Sigmoid colon (tissue), 7 donors: ENCODE results near the gene WFIKKN1. TPM values are rescaled to one million over a fixed set of nuclear protein-coding genes. Genes with fewer than 3 reads are reported as not detected.

Experiments used
- DNase-seq: peaks from one replicate; pipeline ENCODE4 v3.0.0-alpha.2; 2019
- H3K27ac ChIP-seq, 4 donors: fragments of 200-600 bp; sonication (generic); one replicate each; pipeline ENCODE4 v1.5.1; 2016 to 2019; ENCODE audit warnings: mild to moderate bottlenecking in 1 of 4
- H3K27me3 ChIP-seq, 3 donors: fragments of 200-600 bp; sonication (generic); one replicate each; pipeline ENCODE4 v1.5.1; 2019; ENCODE audit warnings: mild to moderate bottlenecking in 1 of 3
- H3K36me3 ChIP-seq, 4 donors: fragments of 200-600 bp; sonication (generic); one replicate each; pipeline ENCODE4 v1.5.1; 2016 to 2019
- H3K4me1 ChIP-seq, 4 donors: fragments of 200-600 bp; sonication (generic); one replicate each; pipeline ENCODE4 v1.5.1; 2017 to 2019
- H3K4me3 ChIP-seq, 4 donors: fragments of 200-600 bp; sonication (generic); one replicate each; pipeline ENCODE4 v1.5.1; 2017 to 2019; ENCODE audit warnings: mild to moderate bottlenecking in 2 of 4, moderate library complexity in 1 of 4
- H3K9me3 ChIP-seq, 4 donors: fragments of 200-600 bp in 3 of 4; sonication (generic) in 3 of 4; one replicate each; pipeline versions ENCODE4 v1.5.1 to v1.6.1; 2013 to 2019
- CTCF ChIP-seq, 4 experiments: fragments of 450-650 bp in 3 of 4; fragments of 200-600 bp in 1 of 4; IDR thresholded peaks; one replicate each; pipeline ENCODE4 v1.5.1; 2016 to 2019; ENCODE audit warnings: antibody characterized with exemption in 4 of 4, mild to moderate bottlenecking in 3 of 4, moderate library complexity in 2 of 4
- EP300 ChIP-seq, 4 donors: sonication (generic); formaldehyde crosslinking; IDR thresholded peaks; one replicate each; pipeline ENCODE4 v1.6.1; 2017; ENCODE audit warnings: antibody characterized with exemption in 4 of 4
- POLR2A ChIP-seq, 2 donors: fragments of 450-650 bp; IDR thresholded peaks; one replicate each; pipeline ENCODE4 v1.6.1; 2016; ENCODE audit warnings: antibody characterized with exemption in 2 of 2, mild to moderate bottlenecking in 2 of 2, moderate library complexity in 2 of 2
- POLR2AphosphoS5 ChIP-seq, 4 donors: sonication (generic); formaldehyde crosslinking; IDR thresholded peaks; one replicate each; pipeline ENCODE4 v1.6.1; 2017; ENCODE audit warnings: antibody characterized with exemption in 4 of 4
- WGBS, 2 donors: extraction: QIAGEN DNeasy Blood & Tissue Kit; methylation state at CpG; one replicate each; pipeline ENCODE4 v1.1.7; 2013; 5-methylcytosine and 5-hydroxymethylcytosine counted together
- intact Hi-C: fragments of 100-400 bp; cut with DNase I; formaldehyde crosslinking; loops from one replicate; pipeline ENCODE4 v1.15.1; 2023
- polyA plus RNA-seq, 3 donors: library from polyadenylated mRNA; stranded (reverse); fragments of 200-250 nt; gene quantifications; one replicate each; pipeline ENCODE4 v1.2.3, GENCODE V29; 2013
- total RNA-seq, 4 donors: library from RNA; depleted of rRNA; stranded (reverse); fragments of >200 nt; gene quantifications; one replicate each; pipeline ENCODE4 v1.1.0, GENCODE V29; 2016
- donor health status: healthy with polysubstance abuse.
- donor health status: Bipolar disorder and iron deficiency.
- donor health status: healthy.

The WFIKKN1 gene
- total and polyA plus RNA-seq, 7 donors = 0.27 to 1.4 (median 0.49) TPM

- H3K9me3 ChIP-seq = no peaks in the 10 kb centered on the region
- 13 to 54% methylated on average over 10 of the region's 10 CpGs for WGBS, 2 donors
- DNase-seq = peak; percentile 65
- intact Hi-C loops = no loop called here
- peak overlapping the region in 3 of 4 donors; percentile 85 to 95 (median 85) for H3K27ac ChIP-seq
- H3K36me3 ChIP-seq = peaks cover 0 to 4% (median 0%) of the 10 kb centered on the region in 4 donors
- peaks cover 0 to 45% (median 42%) of the 10 kb centered on the region in 4 donors for H3K4me1 ChIP-seq
- H3K4me3 ChIP-seq = peak overlapping the region; percentile 58 to 97 (median 74)
- no peaks in the 10 kb centered on the region for H3K27me3 ChIP-seq
- no peak for TF ChIP-seq POLR2A (IDR thresholded peaks at IDR 0.05)
- TF ChIP-seq POLR2AphosphoS5 (IDR thresholded peaks at IDR 0.05) = no peak
- TF ChIP-seq CTCF (IDR thresholded peaks at IDR 0.05) = no peak
- no peak for TF ChIP-seq EP300 (IDR thresholded peaks at IDR 0.05)
These were observed 40.0 kb upstream of the WFIKKN1 start for GRCh38 chr16:590815-591200.

DNA sequence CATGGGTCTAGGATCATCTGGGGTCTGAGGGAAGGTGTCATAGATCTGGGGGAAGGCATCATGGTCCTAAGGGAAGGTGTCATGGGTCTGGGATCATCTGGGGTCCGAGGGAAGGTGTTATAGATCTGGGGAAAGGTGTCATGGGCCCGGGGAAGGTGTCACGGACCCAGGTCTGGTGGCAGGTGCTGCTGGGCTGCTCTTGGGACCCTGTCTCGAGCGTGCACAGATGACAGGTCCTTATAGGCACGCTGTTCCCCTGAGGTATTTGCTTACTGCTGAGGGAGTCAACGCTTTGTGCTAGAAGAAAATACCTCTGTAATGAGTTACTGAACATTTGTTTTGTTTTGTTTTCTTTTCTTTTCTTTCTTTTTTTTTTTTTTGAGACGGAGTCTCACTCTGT is 39.6 kb upstream of the WFIKKN1 start:
- intact Hi-C loops = no loop called here
- TF ChIP-seq POLR2AphosphoS5 (IDR thresholded peaks at IDR 0.05) (no peak), EP300 (IDR thresholded peaks at IDR 0.05) (no peak), POLR2A (IDR thresholded peaks at IDR 0.05) (no peak), CTCF (IDR thresholded peaks at IDR 0.05) (no peak)
- Histone ChIP-seq H3K9me3 (no peaks in the 10 kb centered on the region), H3K4me3 (peak overlapping the region in 2 of 4 donors; percentile 62 to 87), H3K27ac (no peak overlapping the region), H3K4me1 (peaks cover 0 to 45% (median 42%) of the 10 kb centered on the region in 4 donors), H3K27me3 (no peaks in the 10 kb centered on the region), H3K36me3 (peaks cover 0 to 4% (median 0%) of the 10 kb centered on the region in 4 donors)
- DNase-seq = no peak
- WGBS, 2 donors = 31 to 85% methylated on average over 8 of the region's 8 CpGs

DNA sequence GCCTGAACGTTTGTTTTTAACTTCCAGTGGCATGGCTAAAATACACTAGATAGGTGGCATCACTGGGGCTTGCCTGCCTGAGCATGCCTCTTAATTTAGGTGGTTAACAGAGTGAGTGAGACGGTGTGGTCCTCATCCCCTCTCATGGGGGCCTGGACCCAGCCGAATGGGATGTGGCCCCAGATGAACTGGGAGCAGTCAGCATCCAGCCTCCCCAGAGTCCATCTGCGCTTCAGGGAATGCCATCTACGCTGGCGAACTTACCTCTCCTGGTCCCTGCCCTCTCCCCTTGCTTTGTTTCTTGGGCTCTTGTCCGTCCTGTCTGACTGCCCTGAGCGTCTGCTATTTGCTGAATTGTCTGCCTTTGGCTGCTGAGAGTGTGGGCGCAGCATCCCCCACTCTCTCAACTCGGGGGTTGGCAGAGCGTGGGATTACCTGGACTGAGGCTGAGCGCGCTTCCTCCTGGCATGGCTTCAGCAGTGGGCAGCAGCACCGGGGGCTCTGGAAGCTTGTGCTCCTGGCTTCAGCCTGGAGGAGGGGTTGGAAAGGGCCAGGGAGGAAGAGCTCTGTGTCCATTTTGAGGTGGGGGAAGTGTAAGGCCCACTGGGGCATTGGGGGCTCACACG is 38.8 kb upstream of the WFIKKN1 start:
- intact Hi-C loops = no loop called here
- Histone ChIP-seq H3K27ac (no peak overlapping the region), H3K4me1 (peaks cover 0 to 42% (median 41%) of the 10 kb centered on the region in 4 donors), H3K9me3 (no peaks in the 10 kb centered on the region), H3K36me3 (peaks cover 0 to 4% (median 0%) of the 10 kb centered on the region in 4 donors), H3K27me3 (no peaks in the 10 kb centered on the region), H3K4me3 (no peak overlapping the region)
- WGBS, 2 donors = 62 to 85% methylated on average over 15 of the region's 15 CpGs
- no peak for DNase-seq
- TF ChIP-seq CTCF (IDR thresholded peaks at IDR 0.05) (no peak), POLR2A (IDR thresholded peaks at IDR 0.05) (no peak), POLR2AphosphoS5 (IDR thresholded peaks at IDR 0.05) (no peak), EP300 (IDR thresholded peaks at IDR 0.05) (no peak)

- H3K27ac ChIP-seq = peak overlapping the region in 2 of 4 donors; percentile 14 to 53
- intact Hi-C loops = no loop called here
- H3K4me3 ChIP-seq = no peak overlapping the region
- H3K36me3 ChIP-seq = peaks cover 0 to 4% (median 0%) of the 10 kb centered on the region in 4 donors
- 59 to 72% methylated on average over 24 of the region's 24 CpGs for WGBS, 2 donors
- TF ChIP-seq POLR2A (IDR thresholded peaks at IDR 0.05) = no peak
- no peak for TF ChIP-seq POLR2AphosphoS5 (IDR thresholded peaks at IDR 0.05)
- no peak for TF ChIP-seq CTCF (IDR thresholded peaks at IDR 0.05)
- TF ChIP-seq EP300 (IDR thresholded peaks at IDR 0.05) = no peak
- H3K4me1 ChIP-seq = peaks cover 0 to 41% (median 34%) of the 10 kb centered on the region in 4 donors
- DNase-seq = peak; percentile 77
- no peaks in the 10 kb centered on the region for H3K27me3 ChIP-seq
- H3K9me3 ChIP-seq = no peaks in the 10 kb centered on the region
These were observed 38.1 kb upstream of the WFIKKN1 start for GRCh38 chr16:592518-593306.
